ENCODE data around the gene HMGN2. TPM values are rescaled to one million over a fixed set of nuclear protein-coding genes. Genes with fewer than 3 reads are reported as not detected.
A peak's percentile ranks its signal among the peaks of the same experiment; 100 is the strongest.

Gene HMGN2
- total RNA-seq, 1 experiment from 2014 or later, result 414 TPM

DNA sequence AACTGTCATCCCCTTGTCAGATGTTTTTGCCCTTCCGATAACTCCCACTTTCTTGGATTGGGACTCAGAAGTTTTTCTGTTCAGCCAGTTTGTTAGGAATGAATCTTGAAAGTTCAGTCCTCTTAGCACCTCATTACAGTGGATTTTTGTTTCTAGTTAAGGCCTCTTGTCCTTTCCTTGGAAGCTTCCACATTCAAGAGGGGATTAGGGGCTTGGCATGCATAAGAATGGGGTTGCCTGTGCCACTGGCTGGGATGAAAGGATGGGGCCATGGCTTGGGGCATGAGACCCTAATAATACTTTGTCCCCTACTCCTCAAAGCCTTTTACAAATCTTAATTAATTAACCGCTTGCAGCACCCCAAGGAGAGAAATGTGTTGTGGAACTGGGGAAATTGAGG, 42.5 kb upstream of the HMGN2 start:
- peak; percentile 38 for ATAC-seq
- TF ChIP-seq ZBTB43 (CRISPR knock-in tag; IDR thresholded peaks at IDR 0.05) (no peak), FOXK1 (CRISPR knock-in tag; IDR thresholded peaks at IDR 0.05) (no peak), RORB (CRISPR knock-in tag; IDR thresholded peaks at IDR 0.05) (no peak), TEAD1 (CRISPR knock-in tag; IDR thresholded peaks at IDR 0.05) (peak; percentile 82), ZNF423 (CRISPR knock-in tag; IDR thresholded peaks at IDR 0.05) (no peak), SP1 (CRISPR knock-in tag; conservative IDR thresholded peaks at IDR 0.05) (0 out of 2 replicates have a peak, but pooled peaks have one; percentile 26), ZNF671 (CRISPR knock-in tag; IDR thresholded peaks at IDR 0.05) (no peak)
- TF ChIP-seq, protein P1, sequence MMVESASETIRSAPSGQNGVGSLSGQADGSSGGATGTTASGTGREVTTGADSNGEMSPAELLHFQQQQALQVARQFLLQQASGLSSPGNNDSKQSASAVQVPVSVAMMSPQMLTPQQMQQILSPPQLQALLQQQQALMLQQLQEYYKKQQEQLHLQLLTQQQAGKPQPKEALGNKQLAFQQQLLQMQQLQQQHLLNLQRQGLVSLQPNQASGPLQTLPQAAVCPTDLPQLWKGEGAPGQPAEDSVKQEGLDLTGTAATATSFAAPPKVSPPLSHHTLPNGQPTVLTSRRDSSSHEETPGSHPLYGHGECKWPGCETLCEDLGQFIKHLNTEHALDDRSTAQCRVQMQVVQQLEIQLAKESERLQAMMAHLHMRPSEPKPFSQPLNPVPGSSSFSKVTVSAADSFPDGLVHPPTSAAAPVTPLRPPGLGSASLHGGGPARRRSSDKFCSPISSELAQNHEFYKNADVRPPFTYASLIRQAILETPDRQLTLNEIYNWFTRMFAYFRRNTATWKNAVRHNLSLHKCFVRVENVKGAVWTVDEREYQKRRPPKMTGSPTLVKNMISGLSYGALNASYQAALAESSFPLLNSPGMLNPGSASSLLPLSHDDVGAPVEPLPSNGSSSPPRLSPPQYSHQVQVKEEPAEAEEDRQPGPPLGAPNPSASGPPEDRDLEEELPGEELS (CRISPR knock-in tag; IDR thresholded peaks at IDR 0.05), result no peak
- POLR2A ChIA-PET, result interaction anchor here (0.5 to 1.4 kb wide), 7 partner anchors 9 to 144 kb away, joined by 3 to 10 read pairs (median 3); no protein-coding TSS in a partner anchor
- H3K27ac Mint-ChIP-seq, result peak overlapping the region; percentile 98
- peaks cover 55% of the 10 kb centered on the region for H3K4me1 Mint-ChIP-seq
- H3K4me3 Mint-ChIP-seq, result peak overlapping the region; percentile 43
- H3K9me3 Mint-ChIP-seq, result no peaks in the 10 kb centered on the region
- no peaks in the 10 kb centered on the region for H3K27me3 Mint-ChIP-seq (ENCODE audit: low read depth)
- peaks cover 41% of the 10 kb centered on the region for H3K36me3 Mint-ChIP-seq
- CTCF ChIA-PET, result interaction anchor here (0.9 to 2.5 kb wide), 5 partner anchors 11 to 239 kb away, joined by 3 to 18 read pairs (median 5); partner anchors contain the start of genes CATSPER4 and CEP85
- no peak for DNase-seq (ENCODE audit: low spot score)

GRCh38 chr1:26431979-26432695, 40.1 kb upstream of the HMGN2 start, which contains the start of gene DHDDS:
TSS of gene DHDDS (plus strand) at chr1:26432321. CDS start at chr1:26432946, 625 bp downstream.
- DNase-seq (ENCODE audit: low spot score), result peak; percentile 97
- H3K9me3 Mint-ChIP-seq, result no peaks in the 10 kb centered on the region
- peak within 1 kb of the TSS; percentile 96 for H3K4me3 Mint-ChIP-seq
- peaks cover 16% of the 10 kb centered on the region for H3K36me3 Mint-ChIP-seq
- CTCF ChIA-PET, result interaction anchor here (1.0 to 2.4 kb wide), 6 partner anchors 14 to 199 kb away, joined by 3 to 39 read pairs (median 10); partner anchors contain the start of gene LIN28A
- peak within 1 kb of the TSS; percentile 97 for H3K27ac Mint-ChIP-seq
- no peaks in the 10 kb centered on the region for H3K27me3 Mint-ChIP-seq (ENCODE audit: low read depth)
- H3K4me1 Mint-ChIP-seq, result peaks cover 44% of the 10 kb centered on the region
- POLR2A ChIA-PET, result interaction anchor here (0.5 to 2.0 kb wide), 9 partner anchors 11 to 558 kb away, joined by 3 to 25 read pairs (median 6); partner anchors contain the start of genes HMGN2 and LIN28A
- peak; percentile 87 for ATAC-seq
- no peak for TF ChIP-seq JUN (CRISPR knock-in tag; IDR thresholded peaks at IDR 0.05)
- TF ChIP-seq, protein P2, sequence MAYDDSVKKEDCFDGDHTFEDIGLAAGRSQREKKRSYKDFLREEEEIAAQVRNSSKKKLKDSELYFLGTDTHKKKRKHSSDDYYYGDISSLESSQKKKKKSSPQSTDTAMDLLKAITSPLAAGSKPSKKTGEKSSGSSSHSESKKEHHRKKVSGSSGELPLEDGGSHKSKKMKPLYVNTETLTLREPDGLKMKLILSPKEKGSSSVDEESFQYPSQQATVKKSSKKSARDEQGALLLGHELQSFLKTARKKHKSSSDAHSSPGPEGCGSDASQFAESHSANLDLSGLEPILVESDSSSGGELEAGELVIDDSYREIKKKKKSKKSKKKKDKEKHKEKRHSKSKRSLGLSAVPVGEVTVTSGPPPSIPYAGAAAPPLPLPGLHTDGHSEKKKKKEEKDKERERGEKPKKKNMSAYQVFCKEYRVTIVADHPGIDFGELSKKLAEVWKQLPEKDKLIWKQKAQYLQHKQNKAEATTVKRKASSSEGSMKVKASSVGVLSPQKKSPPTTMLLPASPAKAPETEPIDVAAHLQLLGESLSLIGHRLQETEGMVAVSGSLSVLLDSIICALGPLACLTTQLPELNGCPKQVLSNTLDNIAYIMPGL (CRISPR knock-in tag; IDR thresholded peaks at IDR 0.05), result 0 out of 2 replicates have a peak, but pooled peaks have one; percentile 16
- TF ChIP-seq, protein P3, sequence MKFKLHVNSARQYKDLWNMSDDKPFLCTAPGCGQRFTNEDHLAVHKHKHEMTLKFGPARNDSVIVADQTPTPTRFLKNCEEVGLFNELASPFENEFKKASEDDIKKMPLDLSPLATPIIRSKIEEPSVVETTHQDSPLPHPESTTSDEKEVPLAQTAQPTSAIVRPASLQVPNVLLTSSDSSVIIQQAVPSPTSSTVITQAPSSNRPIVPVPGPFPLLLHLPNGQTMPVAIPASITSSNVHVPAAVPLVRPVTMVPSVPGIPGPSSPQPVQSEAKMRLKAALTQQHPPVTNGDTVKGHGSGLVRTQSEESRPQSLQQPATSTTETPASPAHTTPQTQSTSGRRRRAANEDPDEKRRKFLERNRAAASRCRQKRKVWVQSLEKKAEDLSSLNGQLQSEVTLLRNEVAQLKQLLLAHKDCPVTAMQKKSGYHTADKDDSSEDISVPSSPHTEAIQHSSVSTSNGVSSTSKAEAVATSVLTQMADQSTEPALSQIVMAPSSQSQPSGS (CRISPR knock-in tag; IDR thresholded peaks at IDR 0.05; ENCODE audit: borderline replicate concordance, low read depth), result no peak
- TF ChIP-seq PREB (CRISPR knock-in tag; IDR thresholded peaks at IDR 0.05; ENCODE audit: borderline replicate concordance), result no peak
- peak; percentile 97 for TF ChIP-seq FOXP1 (CRISPR knock-in tag; IDR thresholded peaks at IDR 0.05; ENCODE audit: borderline replicate concordance)
- peak; percentile 100 for TF ChIP-seq MAX (CRISPR knock-in tag; IDR thresholded peaks at IDR 0.05)
- peak; percentile 96; the same call in 1 of the 2 replicates for TF ChIP-seq ARID4B (CRISPR knock-in tag; IDR thresholded peaks at IDR 0.05; ENCODE audit: borderline replicate concordance)
- no peak for TF ChIP-seq ELF4 (CRISPR knock-in tag; IDR thresholded peaks at IDR 0.05; ENCODE audit: low read depth)
- no peak for TF ChIP-seq GRHL2 (CRISPR knock-in tag; IDR thresholded peaks at IDR 0.05; ENCODE audit: insufficient replicate concordance, severe bottlenecking)
- no peak for TF ChIP-seq OVOL2 (CRISPR knock-in tag; IDR thresholded peaks at IDR 0.05; ENCODE audit: borderline replicate concordance)

All from WTC11 (cell line).